ENCODE results near the gene HHEX.
"Not testable (repeated sequence)": the region's sequence is repeated elsewhere in the genome, so short reads cannot be mapped to it uniquely, and the experiment has no call there.

HHEX gene

DNA sequence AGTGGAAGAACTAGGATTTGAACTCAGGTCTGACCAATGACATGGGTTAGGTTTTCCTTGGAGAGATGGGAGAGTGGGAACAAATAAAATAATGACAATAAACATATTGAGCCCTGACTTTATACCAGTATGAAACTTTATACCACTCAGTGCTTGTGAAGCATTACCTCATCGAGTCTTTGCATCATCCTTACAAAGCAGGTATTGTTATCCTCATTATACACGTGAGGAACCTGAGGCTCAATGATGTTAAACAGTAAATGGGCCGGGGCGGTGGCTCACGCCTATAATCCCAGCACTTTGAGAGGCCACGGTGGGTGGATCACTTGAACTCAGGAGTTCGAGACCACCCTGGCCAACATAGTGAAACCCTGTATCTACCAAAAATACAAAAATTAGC, 47.7 kb downstream of the HHEX start:
- no peak for DNase-seq (ENCODE audit: low spot score)

DNA sequence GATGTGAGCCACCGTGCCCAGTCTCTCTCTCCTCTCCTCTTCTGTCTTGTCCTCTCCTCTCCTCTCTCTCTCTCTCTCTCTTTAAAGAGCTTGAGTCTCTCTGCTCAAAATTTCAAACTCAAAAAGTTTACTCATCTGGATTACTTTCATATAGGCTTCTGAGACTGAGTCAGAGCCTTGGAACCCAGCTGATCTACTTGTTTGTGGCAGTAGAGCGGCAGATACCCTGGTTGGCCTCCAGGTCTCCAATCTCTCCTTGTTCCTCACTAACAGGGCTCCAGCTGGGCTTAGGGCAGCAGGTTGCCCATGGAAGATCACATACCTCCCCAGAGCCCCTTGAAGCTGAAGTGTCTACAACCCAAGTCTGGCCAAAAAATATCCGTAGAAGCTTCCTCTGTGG, 51.0 kb downstream of the HHEX start:
- DNase-seq (ENCODE audit: low spot score) = no peak

DNA sequence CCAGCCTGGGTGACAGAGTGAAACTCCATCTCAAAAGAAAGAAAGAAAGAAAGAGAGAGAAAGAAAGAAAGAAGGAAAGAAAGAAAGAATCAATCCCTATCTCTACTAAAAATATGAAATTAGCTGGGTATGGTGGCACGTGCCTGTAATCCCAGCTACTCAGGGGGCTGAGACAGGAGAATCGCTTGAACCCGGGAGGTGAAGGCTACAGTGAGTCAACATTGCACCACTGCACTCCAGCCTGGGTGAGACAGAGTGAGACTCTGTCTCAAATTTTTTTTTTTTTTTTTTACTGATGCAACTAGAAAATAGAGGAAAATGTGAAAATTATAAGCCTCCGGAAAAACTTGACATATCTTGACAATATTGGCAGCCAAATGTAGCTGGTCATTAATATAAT, 52.0 kb downstream of the HHEX start:
- not testable (repeated sequence) for DNase-seq (ENCODE audit: low spot score)

DNA sequence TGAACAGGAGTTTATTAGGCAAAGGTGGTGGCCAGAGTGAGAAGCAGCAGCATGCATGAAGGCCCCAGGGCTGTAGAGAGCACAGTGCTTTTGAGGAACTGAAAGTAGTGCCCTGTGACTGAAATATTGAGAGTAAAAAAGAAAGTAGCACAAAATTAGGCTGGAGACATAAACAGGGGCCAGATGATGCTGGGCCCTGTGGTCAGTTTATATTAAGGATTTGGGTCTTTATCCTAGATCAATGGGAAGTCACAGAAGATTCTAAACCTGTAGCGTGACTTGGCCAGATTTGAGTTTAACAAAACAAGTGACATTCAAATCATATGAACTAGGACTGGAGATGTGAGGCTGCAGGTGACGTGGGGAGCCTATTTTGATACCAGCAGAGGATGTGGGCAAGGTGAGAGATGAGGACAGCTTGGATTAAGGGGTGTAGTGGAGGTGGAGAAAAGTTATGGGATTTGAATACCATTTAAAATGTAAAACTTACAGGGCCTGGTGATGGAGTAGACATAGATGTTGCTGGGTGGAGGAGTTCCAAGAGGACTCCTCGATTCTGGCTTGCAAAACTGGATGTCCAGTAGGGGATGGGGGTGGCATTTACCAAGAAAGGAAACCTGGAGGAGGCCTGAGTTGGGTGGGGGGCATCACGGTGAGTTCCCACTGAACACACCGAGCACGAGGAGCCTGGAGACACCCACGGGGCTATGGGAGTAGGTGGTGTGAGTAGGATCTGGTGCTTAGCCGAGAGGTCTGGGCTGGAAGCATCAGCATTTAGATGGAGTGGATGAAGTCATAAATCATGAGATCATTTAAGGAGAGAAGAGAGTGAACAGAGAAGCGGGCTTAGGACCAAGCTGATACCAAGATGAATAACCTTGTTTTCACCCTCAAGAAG, 52.8 kb downstream of the HHEX start:
- DNase-seq (ENCODE audit: low spot score) = no peak

All from hematopoietic multipotent progenitor cell treated with erythropoietin and hydrocortisone succinate and interleukin-3 and kit ligand, for 15 days (in vitro differentiated cells).